ENCODE measurements around the gene RSPH1. TPM values are rescaled to one million over a fixed set of nuclear protein-coding genes. Genes with fewer than 3 reads are reported as not detected.

Gene RSPH1
- total RNA-seq, 3 donors from 2014 or later, result 0.48 to 2.3 (median 0.88) TPM

DNA sequence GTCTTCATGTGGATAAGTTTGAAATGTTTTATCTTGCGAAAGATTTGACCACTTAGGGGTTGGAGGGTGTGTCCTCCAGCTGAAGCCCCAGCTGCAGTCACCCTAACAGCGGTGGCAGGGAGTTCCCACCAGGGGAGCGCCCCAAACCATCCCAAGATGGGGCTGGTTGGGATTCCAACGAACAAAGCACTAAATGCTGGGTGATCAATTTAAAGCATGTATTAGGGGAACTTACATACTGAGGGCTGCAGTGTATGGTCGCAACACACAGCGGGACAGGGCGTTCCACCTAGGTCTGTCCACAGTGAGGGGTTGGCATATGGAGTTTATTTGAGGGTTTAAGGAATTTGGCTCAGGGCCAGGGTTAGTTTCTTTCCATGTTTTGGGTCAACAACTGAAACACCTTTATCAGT is 43.9 kb upstream of the RSPH1 start:
- DNase-seq (ENCODE audit: low spot score in 2 of 2), result no peak
- intact Hi-C loops (cut with DNase I; ENCODE audit: low total_unique reads), result no loop called here
- no peak overlapping the region for H3K4me3 ChIP-seq
- H3K9me3 ChIP-seq, result no peaks in the 10 kb centered on the region
- no peaks in the 10 kb centered on the region for H3K27me3 ChIP-seq
- no peak overlapping the region for H3K27ac ChIP-seq
- H3K4me1 ChIP-seq, result no peaks in the 10 kb centered on the region
- no peaks in the 10 kb centered on the region for H3K36me3 ChIP-seq
- TF ChIP-seq POLR2A (IDR thresholded peaks at IDR 0.05), result no peak

DNA sequence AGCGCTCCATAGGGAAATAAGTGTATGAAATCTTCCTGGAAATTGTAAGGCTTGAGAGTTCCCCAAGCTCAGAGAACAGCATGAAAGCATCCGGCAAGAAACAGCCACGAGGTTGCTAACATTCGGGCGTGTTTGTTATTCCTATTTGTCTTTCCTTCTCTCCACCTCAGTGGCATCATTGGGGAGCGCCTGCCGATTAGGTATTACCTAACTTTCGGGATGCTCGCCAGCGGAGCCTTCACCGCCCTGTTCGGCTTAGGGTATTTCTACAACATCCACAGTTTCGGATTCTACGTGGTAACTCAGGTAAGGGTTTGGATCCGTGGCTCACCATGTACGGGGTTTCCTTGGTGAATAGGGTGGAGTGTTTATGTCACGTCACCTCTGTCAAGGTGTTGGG is 43.3 kb upstream of the RSPH1 start:
- no peak for DNase-seq (ENCODE audit: low spot score in 2 of 2)
- H3K36me3 ChIP-seq, result no peaks in the 10 kb centered on the region
- no peaks in the 10 kb centered on the region for H3K4me1 ChIP-seq
- H3K27ac ChIP-seq, result no peak overlapping the region
- H3K4me3 ChIP-seq, result no peak overlapping the region
- no peaks in the 10 kb centered on the region for H3K27me3 ChIP-seq
- intact Hi-C loops (cut with DNase I; ENCODE audit: low total_unique reads), result no loop called here
- no peaks in the 10 kb centered on the region for H3K9me3 ChIP-seq
- TF ChIP-seq POLR2A (IDR thresholded peaks at IDR 0.05), result no peak
- TF ChIP-seq, protein P1, sequence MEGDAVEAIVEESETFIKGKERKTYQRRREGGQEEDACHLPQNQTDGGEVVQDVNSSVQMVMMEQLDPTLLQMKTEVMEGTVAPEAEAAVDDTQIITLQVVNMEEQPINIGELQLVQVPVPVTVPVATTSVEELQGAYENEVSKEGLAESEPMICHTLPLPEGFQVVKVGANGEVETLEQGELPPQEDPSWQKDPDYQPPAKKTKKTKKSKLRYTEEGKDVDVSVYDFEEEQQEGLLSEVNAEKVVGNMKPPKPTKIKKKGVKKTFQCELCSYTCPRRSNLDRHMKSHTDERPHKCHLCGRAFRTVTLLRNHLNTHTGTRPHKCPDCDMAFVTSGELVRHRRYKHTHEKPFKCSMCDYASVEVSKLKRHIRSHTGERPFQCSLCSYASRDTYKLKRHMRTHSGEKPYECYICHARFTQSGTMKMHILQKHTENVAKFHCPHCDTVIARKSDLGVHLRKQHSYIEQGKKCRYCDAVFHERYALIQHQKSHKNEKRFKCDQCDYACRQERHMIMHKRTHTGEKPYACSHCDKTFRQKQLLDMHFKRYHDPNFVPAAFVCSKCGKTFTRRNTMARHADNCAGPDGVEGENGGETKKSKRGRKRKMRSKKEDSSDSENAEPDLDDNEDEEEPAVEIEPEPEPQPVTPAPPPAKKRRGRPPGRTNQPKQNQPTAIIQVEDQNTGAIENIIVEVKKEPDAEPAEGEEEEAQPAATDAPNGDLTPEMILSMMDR (IDR thresholded peaks at IDR 0.05), result no peak
- TF ChIP-seq POLR2AphosphoS5 (IDR thresholded peaks at IDR 0.05), result no peak

DNA sequence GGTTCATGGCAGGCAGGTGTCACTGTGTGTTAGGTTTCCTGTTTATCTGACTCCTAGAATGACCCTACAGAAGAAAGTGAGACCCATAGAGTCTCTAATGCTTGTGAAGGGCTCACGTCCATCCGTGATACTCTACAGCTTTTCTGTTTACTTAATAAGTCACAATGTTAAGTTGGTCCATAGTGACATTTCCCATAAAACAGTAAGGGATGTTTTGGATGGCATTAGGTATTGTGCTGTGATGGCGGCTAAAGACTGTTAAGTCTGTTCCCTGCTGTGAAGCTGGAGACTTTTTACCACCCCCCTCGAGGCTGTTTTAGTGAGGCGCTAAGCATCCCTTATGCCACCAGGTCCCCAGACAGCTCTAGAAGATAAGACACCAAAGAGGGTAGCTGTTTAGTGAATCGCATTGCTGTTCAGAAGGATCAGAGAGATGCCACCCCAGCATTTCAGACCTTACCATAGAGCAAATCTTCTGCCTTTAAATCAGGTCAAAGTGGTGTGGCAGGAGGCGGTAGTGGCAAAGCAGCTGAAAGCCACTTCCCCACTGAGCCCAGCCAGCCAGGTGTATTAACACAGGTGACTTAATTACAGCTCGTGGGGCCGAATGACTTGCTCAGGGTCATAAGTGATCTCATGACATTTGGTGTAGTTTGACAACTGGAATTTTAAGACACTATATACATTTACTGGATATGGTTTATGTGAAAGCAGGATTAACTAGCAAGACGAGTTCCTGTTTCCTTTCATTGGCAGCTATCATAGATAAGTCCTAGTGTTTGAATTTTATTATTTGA is 42.7 kb upstream of the RSPH1 start:
- Histone ChIP-seq H3K4me1 (no peaks in the 10 kb centered on the region), H3K4me3 (no peak overlapping the region), H3K27ac (no peak overlapping the region), H3K9me3 (no peaks in the 10 kb centered on the region), H3K27me3 (no peaks in the 10 kb centered on the region), H3K36me3 (no peaks in the 10 kb centered on the region)
- DNase-seq (ENCODE audit: low spot score in 2 of 2), result no peak
- no peak for TF ChIP-seq POLR2A (IDR thresholded peaks at IDR 0.05)
- TF ChIP-seq POLR2AphosphoS5 (IDR thresholded peaks at IDR 0.05), result no peak
- TF ChIP-seq, protein P1 (IDR thresholded peaks at IDR 0.05), result no peak
- intact Hi-C loops (cut with DNase I; ENCODE audit: low total_unique reads), result no loop called here

DNA sequence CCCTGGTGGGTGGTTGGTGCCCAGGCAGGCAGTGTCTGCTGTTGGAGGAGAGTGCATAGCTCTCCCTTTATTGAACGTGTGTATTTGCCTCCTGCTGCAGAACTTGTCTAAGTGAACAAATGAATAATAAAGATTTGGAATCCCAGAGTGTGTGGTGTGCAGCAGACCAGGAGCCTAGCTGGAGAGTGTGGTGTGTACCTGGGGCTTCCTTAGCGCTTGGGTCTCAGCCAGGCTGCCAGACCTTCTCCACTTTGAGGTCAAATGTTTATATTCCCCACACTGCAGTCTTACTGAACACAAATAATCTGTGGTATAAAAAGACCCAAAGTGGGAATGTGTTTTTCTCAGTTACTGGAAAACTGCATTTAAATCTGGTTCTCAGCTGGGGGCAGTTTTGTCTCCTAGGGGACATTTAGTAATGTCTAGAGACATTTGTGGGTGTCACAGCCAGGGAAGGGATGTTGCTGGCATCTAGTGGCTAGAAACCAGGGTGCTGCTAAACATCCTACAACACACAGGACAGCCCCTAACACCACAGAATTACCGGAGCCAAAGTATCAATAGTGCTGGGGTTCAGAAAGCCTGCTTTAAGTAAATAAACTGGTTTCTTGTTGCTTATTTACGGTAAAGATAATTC is 41.2 kb upstream of the RSPH1 start:
- Histone ChIP-seq H3K4me1 (no peaks in the 10 kb centered on the region), H3K36me3 (no peaks in the 10 kb centered on the region), H3K27ac (no peak overlapping the region), H3K4me3 (no peak overlapping the region), H3K9me3 (no peaks in the 10 kb centered on the region), H3K27me3 (no peaks in the 10 kb centered on the region)
- TF ChIP-seq POLR2AphosphoS5 (IDR thresholded peaks at IDR 0.05) (no peak), POLR2A (IDR thresholded peaks at IDR 0.05) (no peak)
- TF ChIP-seq, protein P1 (IDR thresholded peaks at IDR 0.05), result peak in 1 of 3 donors; percentile 8
- intact Hi-C loops (cut with DNase I; ENCODE audit: low total_unique reads), result no loop called here
- peak in 1 of 2 donors; percentile 15 for DNase-seq (ENCODE audit: low spot score in 2 of 2)

DNA sequence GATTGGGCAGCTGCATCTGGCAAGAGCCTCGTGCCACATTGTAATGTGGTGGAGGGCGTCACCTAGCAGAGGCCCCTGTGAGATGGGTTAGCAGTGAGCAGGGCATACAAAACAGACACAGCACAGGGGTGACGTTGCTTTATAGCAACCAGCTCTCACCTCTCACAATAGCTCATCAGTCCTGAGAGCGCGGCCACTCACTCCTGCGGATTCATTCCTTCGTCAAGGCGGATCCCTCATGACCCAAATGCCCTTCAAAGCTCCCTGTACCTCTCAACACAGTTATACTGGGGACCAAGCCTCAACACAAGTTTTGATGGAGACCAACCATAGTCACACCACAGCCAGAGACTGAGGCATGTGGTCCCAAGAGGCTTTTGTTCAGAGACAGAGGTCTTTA is 40.6 kb upstream of the RSPH1 start:
- intact Hi-C loops (cut with DNase I; ENCODE audit: low total_unique reads), result no loop called here
- TF ChIP-seq POLR2AphosphoS5 (IDR thresholded peaks at IDR 0.05), result no peak
- TF ChIP-seq POLR2A (IDR thresholded peaks at IDR 0.05), result no peak
- TF ChIP-seq, protein P1 (IDR thresholded peaks at IDR 0.05), result no peak
- Histone ChIP-seq H3K4me1 (no peaks in the 10 kb centered on the region), H3K4me3 (no peak overlapping the region), H3K27ac (no peak overlapping the region), H3K27me3 (no peaks in the 10 kb centered on the region), H3K36me3 (no peaks in the 10 kb centered on the region), H3K9me3 (no peaks in the 10 kb centered on the region)
- DNase-seq (ENCODE audit: low spot score in 2 of 2), result peak in 1 of 2 donors; percentile 24
